ENCODE data around the gene TRIP6. TPM values are rescaled to one million over a fixed set of nuclear protein-coding genes. Genes with fewer than 3 reads are reported as not detected.
A peak's percentile ranks its signal among the peaks of the same experiment; 100 is the strongest.

TRIP6 gene
- total RNA-seq, 4 donors from 2014 or later: 71.8 to 88.7 (median 81.0) TPM

- intact Hi-C loops (cut with DNase I; ENCODE audit: low total_unique reads): no loop called here
- no peak overlapping the region for H3K4me3 ChIP-seq (ENCODE audit: low read depth, poor library complexity, severe bottlenecking)
- WGBS, 2 donors: 82 to 85% methylated on average over 7 of the region's 7 CpGs
- no peak for DNase-seq (ENCODE audit: low spot score in 2 of 2)
- TF ChIP-seq CTCF (IDR thresholded peaks at IDR 0.05) (no peak), POLR2A (IDR thresholded peaks at IDR 0.05) (no peak)
These were observed 44.1 kb upstream of the TRIP6 start for GRCh38 chr7:100823140-100823525.

- no peak for DNase-seq (ENCODE audit: low spot score in 2 of 2)
- no peak for TF ChIP-seq POLR2A (IDR thresholded peaks at IDR 0.05)
- TF ChIP-seq CTCF (IDR thresholded peaks at IDR 0.05): no peak
These were observed 43.7 kb upstream of the TRIP6 start for GRCh38 chr7:100823534-100823933.

DNA sequence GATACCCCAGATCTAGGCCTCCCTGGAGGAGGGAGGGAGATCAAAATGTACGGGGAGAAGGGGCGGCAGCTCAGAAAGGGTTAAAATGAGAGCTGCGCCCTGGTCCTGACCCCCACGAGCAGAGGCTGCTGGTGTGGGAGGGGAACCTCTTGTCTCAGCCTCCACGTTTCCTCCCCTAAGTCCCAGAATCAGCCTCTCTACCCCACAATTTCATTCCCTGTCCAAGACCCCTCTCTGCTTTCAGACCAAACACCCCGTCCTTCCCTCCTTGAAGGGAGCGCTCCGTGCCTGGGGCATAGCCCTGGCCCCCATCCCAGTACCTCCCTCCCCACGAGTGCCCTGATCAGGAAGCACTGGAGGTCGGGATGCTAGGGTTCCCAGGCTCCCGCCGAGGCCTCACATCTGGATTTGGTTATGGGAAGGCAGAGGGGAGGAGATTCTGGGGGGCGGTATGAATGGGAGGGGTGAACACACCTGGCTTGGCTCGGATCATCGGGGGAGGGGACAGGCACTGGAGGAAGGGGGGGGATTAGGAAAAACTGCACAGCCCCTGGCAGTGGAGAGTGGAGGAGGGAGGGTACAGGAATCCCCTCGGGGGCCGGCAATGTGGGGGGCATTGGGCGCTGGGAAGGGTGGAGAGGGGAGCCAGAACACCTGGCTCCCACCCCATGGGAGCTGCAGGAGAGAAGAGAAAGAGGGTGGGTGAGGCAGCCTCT lies 42.5 kb upstream of the TRIP6 start:
- WGBS, 2 donors: 17 to 22% methylated on average over 18 of the region's 18 CpGs
- intact Hi-C loops (cut with DNase I; ENCODE audit: low total_unique reads): no loop called here

More at GRCh38 chr7:100823534-100823933, 43.7 kb upstream of the TRIP6 start:
- H3K4me3 ChIP-seq (ENCODE audit: low read depth, poor library complexity, severe bottlenecking): no peak overlapping the region
- intact Hi-C loops (cut with DNase I; ENCODE audit: low total_unique reads): no loop called here
- whole genome bisulfite sequencing, 2 donors: 94 to 95% methylated on average over 23 to 31 of the region's 31 CpGs

GRCh38 chr7:100825215-100825671 lies 41.9 kb upstream of the TRIP6 start:
- intact Hi-C loops (cut with DNase I; ENCODE audit: low total_unique reads): no loop called here
- peak overlapping the region; percentile 59 for H3K4me3 ChIP-seq (ENCODE audit: low read depth, poor library complexity, severe bottlenecking)
- DNase-seq (ENCODE audit: low spot score in 2 of 2): no peak
- no peak for TF ChIP-seq CTCF (IDR thresholded peaks at IDR 0.05)
- TF ChIP-seq POLR2A (IDR thresholded peaks at IDR 0.05): no peak
- 13 to 14% methylated on average over 16 of the region's 16 CpGs for WGBS, 2 donors

More for the DNA sequence above, 42.5 kb upstream of the TRIP6 start:
- no peak for DNase-seq (ENCODE audit: low spot score in 2 of 2)
- TF ChIP-seq POLR2A (IDR thresholded peaks at IDR 0.05): no peak
- no peak for TF ChIP-seq CTCF (IDR thresholded peaks at IDR 0.05)
- peak overlapping the region; percentile 59 for H3K4me3 ChIP-seq (ENCODE audit: low read depth, poor library complexity, severe bottlenecking)

DNA sequence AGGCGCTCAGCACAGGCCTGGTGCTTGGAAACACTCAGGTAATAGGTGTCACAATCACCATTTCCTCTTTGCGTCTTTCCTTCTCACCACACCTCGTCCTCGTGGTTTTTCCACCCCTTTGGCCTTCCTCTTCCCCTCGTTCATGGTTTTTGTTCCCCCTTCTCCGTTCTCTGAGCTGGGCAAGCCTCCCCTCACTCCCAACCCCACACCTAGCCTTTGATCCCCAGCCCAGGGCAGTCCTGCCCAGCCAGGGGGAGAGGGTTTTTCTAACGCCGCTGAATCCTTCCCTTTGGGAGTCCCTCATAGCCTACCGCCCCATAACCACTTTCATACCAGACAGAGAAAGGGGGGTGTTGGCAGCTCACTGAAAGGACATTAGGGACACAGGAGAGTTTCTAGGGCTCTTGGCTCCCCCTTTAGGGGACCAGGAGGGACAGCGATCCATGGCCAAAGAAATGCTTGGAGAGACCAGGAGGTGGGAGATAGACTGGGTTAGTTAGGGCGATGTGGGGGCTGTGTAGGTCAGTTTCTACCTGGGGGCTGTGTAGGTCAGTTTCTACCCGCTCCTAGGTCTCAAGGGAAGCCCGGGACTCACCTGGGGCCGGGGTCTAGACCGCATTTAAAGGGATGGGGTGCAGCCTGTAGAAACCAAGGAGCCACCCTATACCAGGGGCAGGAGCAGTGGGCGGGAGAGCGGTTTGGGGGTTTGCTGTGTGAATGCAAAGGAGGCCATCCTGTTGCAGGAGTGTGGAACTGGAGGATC lies 41.3 kb upstream of the TRIP6 start:
- DNase-seq (ENCODE audit: low spot score in 2 of 2): no peak
- WGBS, 2 donors: 8 to 15% methylated on average over 17 of the region's 17 CpGs
- intact Hi-C loops (cut with DNase I; ENCODE audit: low total_unique reads): no loop called here
- TF ChIP-seq POLR2A (IDR thresholded peaks at IDR 0.05): no peak
- H3K4me3 ChIP-seq (ENCODE audit: low read depth, poor library complexity, severe bottlenecking): peak overlapping the region; percentile 59
